Activated T-cell treated with anti-CD3 and anti-CD28 coated beads, Interleukin-2, amount 50 U/mL, for 72 hours (primary cell): Measurements from ENCODE around the gene MAGEA4. TPM values are rescaled to one million over a fixed set of nuclear protein-coding genes. Genes with fewer than 3 reads are reported as not detected.

Experiments
- ATAC-seq, 2 donors: fragments of 150-1000 bp; cut with Tn5 transposase; replicated peaks in 1 of 2; 2 replicates each; pipeline ENCODE4 v1.10.0; 2021; ENCODE audit warnings: moderate library complexity in 2 of 2, mild to moderate bottlenecking in 1 of 2
- DNase-seq, 2 donors: peaks; one replicate each; pipeline ENCODE4 v3.0.0; 2021 to 2022; ENCODE audit warnings: mixed read lengths in 1 of 2
- H3K27ac Mint-ChIP-seq: one replicate; pipeline ENCODE4 v1.8.0; 2022; ENCODE audit warnings: mild to moderate bottlenecking, moderate library complexity, mixed read lengths
- H3K27me3 Mint-ChIP-seq: one replicate; pipeline ENCODE4 v1.8.0; 2022; ENCODE audit warnings: low read depth, mixed read lengths
- H3K36me3 Mint-ChIP-seq, 2 donors: one replicate each; pipeline ENCODE4 v1.8.0; 2022; ENCODE audit warnings: mixed read lengths in 2 of 2, mild to moderate bottlenecking in 1 of 2; ENCODE audit not compliant: insufficient read depth in 2 of 2
- H3K4me1 Mint-ChIP-seq: one replicate; pipeline ENCODE4 v1.8.0; 2022; ENCODE audit warnings: low read depth, mixed read lengths
- H3K4me3 Mint-ChIP-seq, 2 donors: one replicate each; pipeline ENCODE4 v1.8.0; 2022; ENCODE audit warnings: mild to moderate bottlenecking in 2 of 2, mixed read lengths in 2 of 2, moderate library complexity in 2 of 2
- H3K9me3 Mint-ChIP-seq, 2 donors: one replicate each; pipeline ENCODE4 v1.8.0; 2022; ENCODE audit warnings: mixed read lengths in 2 of 2
- total RNA-seq, 2 donors: library from RNA; stranded (reverse); gene quantifications; one replicate each; pipeline ENCODE4 v1.2.3, GENCODE V29; 2022

Gene MAGEA4
- not detected for total RNA-seq

GRCh38 chrX:151912780-151913179 lies at the start of gene MAGEA4:
TSS of gene MAGEA4 (plus strand) at chrX:151912889. CDS start at chrX:151923665, 10,776 bp downstream.
- Mint-ChIP-seq H3K4me3 (no peak within 1 kb of the TSS), H3K27ac (no peak within 1 kb of the TSS), H3K9me3 (no peaks in the 10 kb centered on the region), H3K36me3 (no peaks in the 10 kb centered on the region), H3K4me1 (no peaks in the 10 kb centered on the region), H3K27me3 (no peaks in the 10 kb centered on the region)
- DNase-seq (no peak), ATAC-seq (no peak)

GRCh38 chrX:151870602-151871001 lies 42.1 kb upstream of the MAGEA4 start:
- H3K9me3 Mint-ChIP-seq, result peaks cover 0 to 4% of the 10 kb centered on the region in 2 donors
- H3K27me3 Mint-ChIP-seq, result peaks cover 14% of the 10 kb centered on the region
- no peak for DNase-seq
- no peaks in the 10 kb centered on the region for H3K4me1 Mint-ChIP-seq
- no peaks in the 10 kb centered on the region for H3K36me3 Mint-ChIP-seq
- ATAC-seq, result no peak
- H3K4me3 Mint-ChIP-seq, result no peak overlapping the region
- no peak overlapping the region for H3K27ac Mint-ChIP-seq

- DNase-seq, result no peak
- no peak overlapping the region for H3K27ac Mint-ChIP-seq
- peaks cover 0 to 4% of the 10 kb centered on the region in 2 donors for H3K9me3 Mint-ChIP-seq
- no peaks in the 10 kb centered on the region for H3K4me1 Mint-ChIP-seq
- H3K27me3 Mint-ChIP-seq, result peaks cover 14% of the 10 kb centered on the region
- H3K36me3 Mint-ChIP-seq, result no peaks in the 10 kb centered on the region
- no peak overlapping the region for H3K4me3 Mint-ChIP-seq
- ATAC-seq, result no peak
Measured at GRCh38 chrX:151871244-151871643, 41.4 kb upstream of the MAGEA4 start.

GRCh38 chrX:151873096-151873495 lies 39.6 kb upstream of the MAGEA4 start:
- H3K27me3 Mint-ChIP-seq, result peaks cover 14% of the 10 kb centered on the region
- no peaks in the 10 kb centered on the region for H3K36me3 Mint-ChIP-seq
- H3K4me1 Mint-ChIP-seq, result no peaks in the 10 kb centered on the region
- ATAC-seq (no peak), DNase-seq (no peak)
- H3K27ac Mint-ChIP-seq, result no peak overlapping the region
- no peak overlapping the region for H3K4me3 Mint-ChIP-seq
- peaks cover 0 to 2% of the 10 kb centered on the region in 2 donors for H3K9me3 Mint-ChIP-seq

GRCh38 chrX:151875270-151876026 lies 37.2 kb upstream of the MAGEA4 start:
- ATAC-seq, result no peak
- H3K4me1 Mint-ChIP-seq, result no peaks in the 10 kb centered on the region
- DNase-seq, result no peak
- peaks cover 0 to 2% of the 10 kb centered on the region in 2 donors for H3K9me3 Mint-ChIP-seq
- peaks cover 14% of the 10 kb centered on the region for H3K27me3 Mint-ChIP-seq
- H3K4me3 Mint-ChIP-seq, result no peak overlapping the region
- H3K36me3 Mint-ChIP-seq, result no peaks in the 10 kb centered on the region
- H3K27ac Mint-ChIP-seq, result no peak overlapping the region

- Mint-ChIP-seq H3K4me3 (no peak overlapping the region), H3K27me3 (peaks cover 6% of the 10 kb centered on the region), H3K36me3 (no peaks in the 10 kb centered on the region), H3K27ac (no peak overlapping the region), H3K4me1 (no peaks in the 10 kb centered on the region), H3K9me3 (peaks cover 0 to 2% of the 10 kb centered on the region in 2 donors)
- ATAC-seq (no peak), DNase-seq (no peak)
Measured at GRCh38 chrX:151878574-151878973, 34.1 kb upstream of the MAGEA4 start.

GRCh38 chrX:151879856-151880255 lies 32.8 kb upstream of the MAGEA4 start:
- H3K9me3 Mint-ChIP-seq, result no peaks in the 10 kb centered on the region
- H3K27ac Mint-ChIP-seq, result no peak overlapping the region
- no peak overlapping the region for H3K4me3 Mint-ChIP-seq
- no peaks in the 10 kb centered on the region for H3K27me3 Mint-ChIP-seq
- DNase-seq (no peak), ATAC-seq (no peak)
- no peaks in the 10 kb centered on the region for H3K4me1 Mint-ChIP-seq
- H3K36me3 Mint-ChIP-seq, result no peaks in the 10 kb centered on the region

GRCh38 chrX:151880895-151881294 lies 31.8 kb upstream of the MAGEA4 start:
- H3K4me1 Mint-ChIP-seq, result no peaks in the 10 kb centered on the region
- ATAC-seq, result no peak
- H3K9me3 Mint-ChIP-seq, result no peaks in the 10 kb centered on the region
- H3K27ac Mint-ChIP-seq, result no peak overlapping the region
- DNase-seq, result no peak
- no peaks in the 10 kb centered on the region for H3K27me3 Mint-ChIP-seq
- no peaks in the 10 kb centered on the region for H3K36me3 Mint-ChIP-seq
- H3K4me3 Mint-ChIP-seq, result no peak overlapping the region

- DNase-seq (no peak), ATAC-seq (no peak)
- Mint-ChIP-seq H3K9me3 (no peaks in the 10 kb centered on the region), H3K4me1 (no peaks in the 10 kb centered on the region), H3K4me3 (no peak overlapping the region), H3K27ac (no peak overlapping the region), H3K36me3 (no peaks in the 10 kb centered on the region), H3K27me3 (peaks cover 19% of the 10 kb centered on the region)
Measured at GRCh38 chrX:151889421-151889820, 23.3 kb upstream of the MAGEA4 start.

- Mint-ChIP-seq H3K4me3 (no peak overlapping the region), H3K27me3 (peaks cover 12% of the 10 kb centered on the region), H3K27ac (no peak overlapping the region), H3K36me3 (no peaks in the 10 kb centered on the region), H3K4me1 (no peaks in the 10 kb centered on the region), H3K9me3 (no peaks in the 10 kb centered on the region)
- no peak for ATAC-seq
- DNase-seq, result no peak
Measured at GRCh38 chrX:151896734-151897474, 15.8 kb upstream of the MAGEA4 start.

GRCh38 chrX:151899622-151900021 lies 13.1 kb upstream of the MAGEA4 start:
- H3K9me3 Mint-ChIP-seq, result no peaks in the 10 kb centered on the region
- no peak for DNase-seq
- H3K27me3 Mint-ChIP-seq, result peaks cover 12% of the 10 kb centered on the region
- H3K4me3 Mint-ChIP-seq, result no peak overlapping the region
- no peak overlapping the region for H3K27ac Mint-ChIP-seq
- H3K4me1 Mint-ChIP-seq, result no peaks in the 10 kb centered on the region
- no peak for ATAC-seq
- no peaks in the 10 kb centered on the region for H3K36me3 Mint-ChIP-seq

GRCh38 chrX:151901826-151902225 lies 10.9 kb upstream of the MAGEA4 start:
- H3K4me3 Mint-ChIP-seq, result no peak overlapping the region
- ATAC-seq (no peak), DNase-seq (no peak)
- no peaks in the 10 kb centered on the region for H3K9me3 Mint-ChIP-seq
- no peaks in the 10 kb centered on the region for H3K4me1 Mint-ChIP-seq
- H3K27ac Mint-ChIP-seq, result no peak overlapping the region
- peaks cover 23% of the 10 kb centered on the region for H3K27me3 Mint-ChIP-seq
- H3K36me3 Mint-ChIP-seq, result no peaks in the 10 kb centered on the region

GRCh38 chrX:151902813-151903591 lies 9.7 kb upstream of the MAGEA4 start:
- H3K27me3 Mint-ChIP-seq, result peaks cover 23% of the 10 kb centered on the region
- no peak overlapping the region for H3K4me3 Mint-ChIP-seq
- H3K9me3 Mint-ChIP-seq, result no peaks in the 10 kb centered on the region
- H3K36me3 Mint-ChIP-seq, result no peaks in the 10 kb centered on the region
- H3K27ac Mint-ChIP-seq, result no peak overlapping the region
- ATAC-seq (no peak), DNase-seq (no peak)
- no peaks in the 10 kb centered on the region for H3K4me1 Mint-ChIP-seq
